Inferior parietal cortex (tissue), 1 donor: Measurements from ENCODE around the gene ZNF148.
"Not testable (repeated sequence)": the region's sequence is repeated elsewhere in the genome, so short reads cannot be mapped to it uniquely, and the experiment has no call there.

Experiments used
- DNase-seq: peaks from one replicate; pipeline ENCODE4 v3.0.0-alpha.2; 2016; ENCODE audit errors: extremely low spot score

ZNF148 gene, protein sequence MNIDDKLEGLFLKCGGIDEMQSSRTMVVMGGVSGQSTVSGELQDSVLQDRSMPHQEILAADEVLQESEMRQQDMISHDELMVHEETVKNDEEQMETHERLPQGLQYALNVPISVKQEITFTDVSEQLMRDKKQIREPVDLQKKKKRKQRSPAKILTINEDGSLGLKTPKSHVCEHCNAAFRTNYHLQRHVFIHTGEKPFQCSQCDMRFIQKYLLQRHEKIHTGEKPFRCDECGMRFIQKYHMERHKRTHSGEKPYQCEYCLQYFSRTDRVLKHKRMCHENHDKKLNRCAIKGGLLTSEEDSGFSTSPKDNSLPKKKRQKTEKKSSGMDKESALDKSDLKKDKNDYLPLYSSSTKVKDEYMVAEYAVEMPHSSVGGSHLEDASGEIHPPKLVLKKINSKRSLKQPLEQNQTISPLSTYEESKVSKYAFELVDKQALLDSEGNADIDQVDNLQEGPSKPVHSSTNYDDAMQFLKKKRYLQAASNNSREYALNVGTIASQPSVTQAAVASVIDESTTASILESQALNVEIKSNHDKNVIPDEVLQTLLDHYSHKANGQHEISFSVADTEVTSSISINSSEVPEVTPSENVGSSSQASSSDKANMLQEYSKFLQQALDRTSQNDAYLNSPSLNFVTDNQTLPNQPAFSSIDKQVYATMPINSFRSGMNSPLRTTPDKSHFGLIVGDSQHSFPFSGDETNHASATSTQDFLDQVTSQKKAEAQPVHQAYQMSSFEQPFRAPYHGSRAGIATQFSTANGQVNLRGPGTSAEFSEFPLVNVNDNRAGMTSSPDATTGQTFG

DNA sequence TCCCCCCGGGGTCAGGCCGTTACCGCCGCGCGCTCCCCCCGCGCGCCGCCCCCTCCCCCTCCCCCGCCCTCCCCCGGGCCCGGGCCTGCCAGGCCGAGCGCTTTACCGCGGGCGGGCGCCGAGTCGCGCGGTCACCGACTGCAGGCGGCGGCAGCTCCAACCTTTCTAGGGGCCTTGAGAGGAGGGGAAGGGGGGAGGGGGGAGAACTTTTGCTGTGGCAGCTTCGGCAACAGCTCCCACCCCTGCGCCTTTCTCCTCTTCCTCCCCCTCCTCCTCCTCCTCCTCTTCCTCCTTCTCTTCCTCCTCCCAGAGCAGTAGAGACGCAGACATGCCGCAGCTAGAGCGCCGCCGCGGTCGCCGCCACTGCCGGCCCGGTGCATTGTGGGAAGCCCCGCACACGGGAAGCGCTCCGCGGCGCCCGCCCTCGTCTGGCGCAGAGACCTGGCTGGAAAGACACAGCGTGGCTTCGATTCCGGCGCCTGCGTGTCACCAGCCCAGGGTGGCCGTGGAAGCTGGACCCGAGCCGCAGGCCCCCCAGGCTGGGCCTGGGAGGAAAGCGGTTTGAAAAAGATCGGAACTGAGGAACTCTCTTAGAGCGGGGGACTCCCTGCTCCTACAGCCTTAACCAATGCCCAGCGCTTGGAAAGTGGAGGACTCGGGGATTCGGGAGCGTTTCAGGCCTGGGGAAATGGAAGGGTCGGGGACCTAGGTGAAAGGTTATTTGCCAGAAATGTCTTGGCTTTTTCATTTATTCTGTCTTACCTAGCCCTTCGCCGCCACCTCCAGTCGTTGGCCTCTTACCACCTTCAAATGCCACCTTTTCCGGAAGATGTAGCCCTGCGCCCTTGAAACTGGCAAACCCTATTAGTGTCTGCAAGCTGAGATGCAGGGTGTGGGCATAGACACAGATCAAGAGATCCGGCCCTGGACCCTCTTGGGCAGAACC, at the start of gene ZNF148:
Gene ZNF148 (minus strand): TSS at position 330 of the 946 bp plus-strand sequence. CDS start 61,685 bp downstream, outside the sequence.
- DNase-seq: peak; percentile 90

DNA sequence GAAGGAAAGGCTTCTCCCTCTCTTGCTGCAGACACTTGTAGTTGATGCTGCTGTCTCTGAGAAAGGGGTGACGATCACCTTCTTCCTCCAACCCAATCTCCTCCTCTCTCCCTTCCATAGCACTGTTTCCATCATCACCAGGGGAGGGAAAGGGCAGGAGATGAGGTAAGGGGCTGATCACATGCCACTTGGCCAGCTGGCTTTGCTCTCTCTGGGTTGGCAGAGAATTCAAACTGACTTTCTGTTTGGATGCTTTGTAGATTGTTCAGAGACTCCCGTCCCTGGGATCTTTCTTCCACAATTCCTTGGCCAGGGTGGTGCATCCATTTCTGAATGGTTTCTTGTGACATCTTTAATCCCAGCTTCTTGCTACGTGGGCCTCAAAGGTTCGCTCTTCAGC, 43.2 kb upstream of the ZNF148 start:
- DNase-seq: no peak

DNA sequence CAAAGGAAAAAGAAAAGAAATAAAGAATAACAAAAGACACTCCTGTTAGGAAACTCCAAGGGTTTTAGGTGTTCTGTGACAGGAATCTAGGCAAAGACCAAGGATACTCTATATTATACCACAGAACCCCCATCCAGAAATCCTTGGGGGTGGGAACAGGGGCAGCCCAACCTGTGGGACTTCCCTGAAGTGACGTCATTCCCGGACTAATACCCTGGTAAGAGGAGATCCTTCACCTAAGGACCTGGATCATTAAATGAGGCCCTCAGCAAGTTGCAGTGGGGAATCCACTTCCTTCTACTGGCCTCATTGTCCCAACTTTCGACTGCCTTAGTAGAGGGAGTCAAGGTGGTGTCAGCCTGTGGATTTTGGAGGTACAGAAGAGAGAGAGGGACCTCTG, 41.1 kb upstream of the ZNF148 start:
- DNase-seq: no peak

DNA sequence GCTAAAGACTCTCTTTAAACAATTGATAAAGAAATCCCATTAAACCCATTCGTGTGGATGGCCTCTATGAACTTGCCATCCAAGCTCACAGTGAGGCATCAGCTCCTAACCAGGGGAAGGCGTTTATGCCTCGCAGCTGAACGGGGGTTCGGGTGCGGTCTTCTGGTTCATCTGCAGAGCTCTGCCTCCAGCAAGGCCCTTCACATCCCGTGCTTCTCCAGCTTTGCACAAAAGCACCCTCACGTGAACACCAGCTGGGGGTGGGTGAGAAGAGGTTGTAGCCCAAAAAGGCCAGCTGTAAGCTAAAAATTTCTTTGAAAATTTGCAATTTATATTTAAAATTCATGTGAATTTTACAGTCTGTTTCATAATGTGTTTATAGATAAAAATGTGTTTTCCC, 39.5 kb upstream of the ZNF148 start:
- DNase-seq: no peak

DNA sequence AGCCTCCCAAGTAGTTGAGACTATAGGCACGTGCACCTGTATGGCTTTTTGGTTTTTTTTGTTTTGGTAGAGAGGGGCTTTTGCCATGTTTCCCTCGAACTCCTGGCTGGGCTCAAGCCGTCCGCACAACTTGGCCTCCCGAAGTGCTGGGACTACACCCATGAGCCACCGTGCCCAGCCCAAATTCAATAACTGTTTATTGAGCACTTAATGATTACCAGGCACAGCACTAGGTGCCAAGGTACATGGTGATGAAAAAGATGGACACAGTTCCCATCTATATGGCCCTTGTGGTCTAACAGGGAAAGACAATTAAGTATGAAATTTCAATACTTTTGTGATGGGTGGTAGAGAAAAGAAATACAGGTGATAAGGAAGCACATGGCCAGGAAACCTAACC, 35.8 kb upstream of the ZNF148 start:
- DNase-seq: no peak

DNA sequence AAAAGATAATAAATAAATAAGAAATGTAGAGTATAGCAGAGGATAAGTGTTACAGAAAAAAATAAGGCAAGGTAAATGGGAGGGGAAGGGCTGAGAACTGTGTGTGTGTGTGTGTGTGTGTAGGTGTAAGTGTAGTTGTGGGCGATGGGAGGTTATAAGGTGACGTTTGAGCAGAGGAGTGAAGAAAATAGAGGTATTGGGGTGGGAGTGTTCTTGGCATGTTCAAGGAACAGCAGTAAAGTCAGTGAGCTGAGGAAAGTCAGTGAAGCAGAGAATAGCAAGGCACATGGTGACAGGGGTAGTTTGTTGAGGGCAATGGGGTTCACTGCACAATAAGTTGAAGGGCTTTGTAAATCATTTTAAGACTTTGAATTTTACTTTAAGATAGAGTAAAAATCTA, 30.9 kb upstream of the ZNF148 start:
- DNase-seq: no peak

DNA sequence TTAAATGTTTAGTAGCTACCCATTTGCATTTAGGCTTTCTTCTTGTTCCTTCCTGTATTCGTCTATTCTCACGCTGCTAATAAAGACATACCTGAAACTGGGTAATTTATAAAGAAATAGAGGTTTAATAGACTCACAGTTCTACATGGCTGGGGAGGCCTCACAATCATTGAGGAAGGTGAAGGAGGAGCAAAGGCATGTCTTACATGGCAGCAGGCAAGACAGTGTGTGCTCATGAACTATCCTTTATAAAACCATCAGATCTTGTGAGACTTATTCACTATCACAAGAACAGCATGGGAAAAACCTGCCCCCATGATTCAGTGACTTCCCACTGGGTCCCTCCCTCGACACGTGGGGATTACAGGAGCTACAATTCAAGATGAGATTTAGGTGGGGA, 30.4 kb upstream of the ZNF148 start:
- DNase-seq: not testable (repeated sequence)

DNA sequence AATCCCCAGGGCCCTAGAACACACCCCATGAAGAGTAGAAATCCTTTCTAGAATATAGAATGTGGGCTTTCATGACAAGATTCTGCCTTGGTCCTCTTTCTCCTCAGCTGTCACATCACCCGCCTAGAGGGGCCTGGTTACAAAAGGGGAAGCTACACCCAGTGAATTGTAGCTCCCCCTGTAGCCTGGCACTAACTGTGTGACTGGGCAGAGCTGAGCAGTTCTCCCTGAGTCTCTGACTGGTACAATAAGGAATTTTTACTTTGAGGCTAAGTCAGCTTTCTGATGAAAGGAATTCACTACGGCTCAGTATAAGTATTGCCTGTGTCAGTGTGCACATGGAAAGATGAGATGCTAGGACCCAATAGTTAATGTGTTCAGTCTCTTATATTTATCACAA, 28.7 kb upstream of the ZNF148 start:
- DNase-seq: no peak

DNA sequence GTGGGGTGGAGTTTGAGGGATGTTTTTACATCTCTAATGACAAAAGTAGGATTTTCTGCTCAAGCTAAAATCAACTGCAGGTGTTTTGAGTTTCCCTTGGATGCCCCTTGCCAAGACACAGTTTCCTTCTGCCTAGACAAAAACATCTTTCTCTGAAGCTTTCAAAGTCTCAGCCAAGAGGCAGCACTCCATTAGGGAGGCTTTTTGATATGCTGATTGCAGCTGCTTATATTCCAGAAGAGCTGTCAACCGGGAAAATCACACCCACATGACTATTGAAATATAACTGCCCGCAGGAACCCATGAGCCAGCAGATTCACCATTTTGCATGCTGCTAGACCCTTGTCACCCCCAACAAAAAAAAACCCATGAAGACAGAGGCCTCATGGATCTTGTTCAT, 27.5 kb upstream of the ZNF148 start:
- no peak for DNase-seq

DNA sequence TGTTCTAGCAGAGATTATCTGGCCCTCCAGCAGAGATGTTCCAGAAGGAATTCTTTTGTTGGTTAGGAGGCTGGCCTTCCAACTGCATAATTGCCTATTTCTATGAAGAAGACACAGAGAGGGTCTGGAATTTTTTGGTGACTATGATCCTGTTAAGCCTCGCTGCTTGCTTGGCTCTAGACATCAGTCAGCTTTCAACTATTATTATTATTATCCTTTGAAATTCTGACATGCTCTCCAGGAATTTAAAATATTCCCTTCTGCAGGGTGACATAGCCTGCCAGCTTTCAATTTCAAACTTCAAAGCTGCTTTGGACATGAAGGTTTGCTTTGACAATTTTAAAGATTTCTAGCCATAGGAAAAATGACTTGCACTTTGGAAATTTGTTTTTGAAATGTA, 26.3 kb upstream of the ZNF148 start:
- DNase-seq: no peak

DNA sequence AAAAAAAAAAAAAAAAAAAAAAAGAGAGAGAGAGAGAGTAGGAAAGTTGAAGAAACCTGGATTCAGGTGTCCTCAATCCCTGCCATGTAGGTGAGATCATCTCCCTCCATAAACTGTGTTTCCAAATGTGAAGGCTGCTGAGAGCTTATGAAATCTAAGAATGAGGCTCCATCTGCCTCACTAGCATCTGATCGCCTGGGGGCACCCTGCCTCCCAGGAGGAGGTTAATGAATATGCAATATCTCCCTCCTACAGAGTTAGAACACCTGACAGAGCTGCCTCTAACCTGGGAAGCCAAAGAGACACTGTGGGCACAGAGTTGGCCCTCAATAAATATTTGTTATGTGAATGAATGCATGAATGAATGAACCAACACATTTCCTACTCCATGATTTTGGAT, 23.8 kb upstream of the ZNF148 start:
- DNase-seq: no peak

DNA sequence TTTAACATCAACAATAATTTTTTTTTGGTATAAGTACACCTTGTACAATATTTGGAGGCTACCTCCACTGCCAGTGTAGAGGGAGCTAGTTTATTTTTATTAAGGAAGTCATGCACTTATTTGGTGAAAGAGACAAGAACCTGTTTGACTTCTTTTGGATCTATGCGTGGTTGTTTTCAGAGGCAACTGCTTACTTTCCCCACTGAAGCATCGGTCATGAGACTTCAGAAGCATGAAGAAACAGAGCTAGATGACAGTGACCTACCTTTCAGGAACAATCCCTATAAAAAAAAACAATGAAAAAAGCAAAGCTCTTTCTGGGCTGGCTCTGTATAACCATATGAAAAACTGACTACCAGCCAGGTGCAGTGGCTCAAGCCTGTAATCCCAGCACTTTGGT, 20.0 kb upstream of the ZNF148 start:
- DNase-seq: no peak

DNA sequence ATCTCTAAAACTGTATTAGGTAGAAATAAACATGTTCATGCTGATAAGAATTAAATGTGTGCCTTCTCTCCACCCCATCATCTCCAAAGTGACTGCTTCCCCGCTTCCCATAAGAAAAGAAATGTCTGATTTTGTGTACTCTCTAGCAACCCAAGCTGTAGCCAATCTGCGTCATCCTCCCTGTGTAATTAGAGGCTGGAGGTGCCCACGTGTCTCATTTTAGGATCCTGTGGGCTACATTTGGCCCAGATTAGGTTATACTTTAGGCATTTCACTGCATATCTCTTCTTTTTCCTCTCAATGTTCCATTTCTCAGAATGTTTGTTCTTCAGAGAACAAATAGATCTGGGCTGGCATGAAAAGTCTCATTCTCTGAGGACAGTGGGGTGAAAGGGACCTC, 19.3 kb upstream of the ZNF148 start:
- no peak for DNase-seq

DNA sequence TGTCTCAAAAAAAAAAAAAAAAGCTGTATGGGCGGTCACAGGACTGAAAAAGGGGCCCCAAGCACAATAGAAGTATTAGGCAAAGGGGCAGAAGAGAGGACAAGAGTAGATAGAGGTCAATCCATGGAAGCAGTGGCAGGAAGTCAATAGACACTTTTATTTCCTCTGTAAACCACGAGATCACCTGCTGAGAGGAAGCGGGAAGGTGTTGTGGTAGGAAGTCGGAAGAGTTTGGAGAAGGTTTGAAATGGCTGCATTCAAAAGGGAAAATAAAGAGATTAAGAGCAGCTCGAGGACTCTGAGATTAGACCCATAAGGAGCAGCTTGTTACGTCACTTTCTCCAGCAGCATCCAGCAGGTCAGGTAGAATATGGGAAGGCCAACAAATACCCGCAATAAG, 14.2 kb upstream of the ZNF148 start:
- DNase-seq: no peak

DNA sequence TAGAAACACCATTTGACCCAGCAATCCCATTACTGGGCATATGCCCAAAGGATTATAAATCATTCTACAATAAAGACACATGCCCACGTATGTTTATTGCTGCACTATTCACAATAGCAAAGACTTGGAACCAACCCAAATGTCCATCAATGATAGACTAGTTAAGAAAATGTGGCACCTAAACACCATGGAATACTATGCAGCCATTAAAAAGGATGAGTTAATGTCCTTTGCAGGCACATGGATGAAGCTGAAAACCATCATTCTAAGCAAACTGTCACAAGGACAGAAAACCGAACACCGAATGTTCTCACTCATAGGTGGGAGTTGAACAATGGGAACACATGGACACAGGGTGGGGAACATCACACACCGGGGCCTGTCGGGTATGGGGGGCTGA, 13.2 kb upstream of the ZNF148 start:
- not testable (repeated sequence) for DNase-seq

DNA sequence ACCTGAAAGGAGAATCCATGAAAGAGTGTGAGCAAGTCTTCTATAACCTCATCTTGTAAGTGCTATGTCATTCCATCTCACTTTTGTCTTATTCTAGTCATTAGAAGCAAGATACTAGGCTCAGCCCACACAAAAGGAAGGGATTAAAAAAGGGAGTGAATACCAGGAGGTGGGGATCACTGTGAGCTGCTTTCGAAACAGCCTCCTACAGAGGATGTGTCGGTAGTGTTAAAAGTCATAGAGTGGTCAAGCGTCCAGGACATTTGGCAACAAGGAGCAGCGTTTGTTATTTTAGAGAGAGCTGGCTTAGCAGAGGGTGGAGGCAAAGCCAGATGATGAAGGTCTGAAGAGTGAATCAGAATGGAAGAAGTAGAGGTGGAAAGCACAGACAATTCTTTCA, 11.7 kb upstream of the ZNF148 start:
- DNase-seq: no peak

DNA sequence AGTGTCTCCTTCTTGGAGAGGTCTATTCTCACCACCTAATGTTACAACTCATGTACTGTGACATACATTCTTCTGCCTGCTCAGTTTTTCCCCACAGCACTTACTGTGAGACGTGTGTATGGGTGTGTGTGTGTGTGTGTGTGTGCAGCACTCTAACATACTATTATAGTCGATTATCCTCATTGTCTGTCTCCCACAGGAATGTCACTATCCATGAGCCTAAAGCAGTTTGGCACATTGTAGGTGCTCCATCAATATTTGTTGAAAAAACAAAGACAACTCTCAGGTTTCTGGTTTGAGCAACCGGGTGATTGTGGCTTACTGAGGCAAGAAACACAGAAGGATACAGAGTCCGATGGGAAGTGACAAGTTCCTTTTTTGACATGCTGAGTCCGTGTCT, 8.6 kb upstream of the ZNF148 start:
- DNase-seq: no peak

DNA sequence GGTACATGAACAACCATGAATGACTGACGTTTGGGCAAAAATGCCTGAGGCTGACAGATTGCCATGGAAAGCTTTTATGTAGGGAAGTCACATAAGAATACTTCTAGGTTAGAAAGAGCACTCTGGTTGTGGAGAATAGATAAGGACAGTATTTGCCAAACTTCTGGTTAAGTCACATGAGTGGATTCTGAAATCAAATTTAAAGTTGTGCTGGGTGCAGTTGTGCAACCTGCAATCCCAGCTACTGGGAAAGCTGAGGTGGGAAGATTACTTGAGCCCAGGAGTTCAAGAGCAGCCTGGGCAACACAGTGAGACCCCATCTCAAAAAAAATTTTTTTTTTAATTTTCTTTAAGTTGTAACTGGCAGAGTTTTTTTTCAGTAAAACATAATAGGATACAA, 7.2 kb upstream of the ZNF148 start:
- DNase-seq: no peak

DNA sequence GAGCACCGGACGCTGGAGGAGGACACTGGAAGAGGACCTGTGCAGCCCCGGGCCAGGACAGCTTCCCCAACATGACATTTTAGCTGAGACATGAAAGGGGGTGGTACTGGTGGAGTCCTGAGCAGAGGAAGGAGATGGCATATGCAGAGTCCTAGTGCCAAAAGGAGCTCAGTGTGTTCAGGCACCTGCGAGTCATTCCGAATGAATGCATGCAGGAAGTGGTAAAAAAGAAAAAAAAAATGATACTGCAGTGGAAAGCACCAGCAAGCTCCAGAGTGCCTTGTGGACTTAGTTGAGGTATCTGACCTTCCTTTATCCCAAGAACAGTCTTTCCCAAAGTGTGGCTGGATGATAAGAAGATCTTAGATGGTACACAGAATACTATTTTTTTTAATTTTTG, 6.6 kb upstream of the ZNF148 start:
- DNase-seq: no peak

DNA sequence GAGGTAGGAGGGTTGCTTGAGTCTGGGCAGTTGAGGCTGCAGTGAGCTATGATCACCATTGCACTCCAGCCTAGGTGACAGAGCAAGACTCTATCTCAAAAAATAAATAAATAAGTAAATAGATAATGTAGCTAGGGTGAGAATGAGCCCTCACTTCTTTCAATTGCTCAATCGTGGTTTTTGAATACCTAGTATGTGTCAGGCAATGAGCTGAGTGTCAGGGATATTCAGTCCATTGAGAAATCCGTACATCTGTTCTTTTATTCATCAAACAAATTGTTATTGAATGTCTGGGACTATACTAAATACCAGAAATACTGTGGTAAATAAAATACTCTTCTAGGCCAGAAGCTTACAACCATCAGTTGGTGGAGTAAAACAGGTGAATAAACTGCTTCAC, 6.2 kb upstream of the ZNF148 start:
- no peak for DNase-seq

DNA sequence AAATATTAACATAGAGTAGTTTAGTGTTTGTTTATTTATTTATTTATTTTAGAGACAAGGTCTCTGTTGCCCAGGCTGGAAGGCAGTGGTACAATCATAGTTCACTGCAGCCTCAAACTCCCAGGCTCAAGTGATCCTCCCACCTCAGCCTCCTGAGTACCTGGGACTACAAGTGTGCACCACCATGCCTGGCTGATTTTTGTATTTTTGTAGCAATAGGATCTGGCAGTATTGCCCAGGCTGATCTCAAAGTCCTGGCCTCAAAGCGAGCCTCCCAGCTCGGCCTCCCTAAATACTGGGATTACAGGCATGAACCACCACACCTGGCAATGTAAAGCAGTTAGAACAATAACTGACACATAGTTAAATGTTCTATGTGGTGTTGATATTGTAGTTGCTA, 4.4 kb upstream of the ZNF148 start:
- no peak for DNase-seq

DNA sequence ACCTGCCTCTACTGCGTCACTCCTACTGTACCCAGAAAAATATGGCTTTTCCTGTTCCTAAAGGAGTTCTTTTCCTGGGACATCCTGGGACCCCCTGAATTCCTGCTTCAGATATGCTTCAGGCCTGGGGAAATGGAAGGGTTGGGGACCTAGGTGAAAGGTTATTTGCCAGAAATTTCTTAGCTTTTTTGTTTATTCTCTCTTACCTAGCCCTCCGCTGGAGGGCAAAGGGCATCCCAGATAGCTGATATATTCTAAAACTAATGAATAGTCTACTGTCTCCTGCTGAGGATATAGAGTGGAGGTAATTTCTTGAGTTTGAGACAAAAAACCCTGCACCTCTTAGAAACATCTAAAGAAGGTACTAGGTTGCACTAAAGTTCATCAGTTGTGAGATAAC, 3.6 kb upstream of the ZNF148 start:
- no peak for DNase-seq
